ENCODE results near the gene TTLL8.

Gene TTLL8

GRCh38 chr22:50102946-50103345 is 44.8 kb upstream of the TTLL8 start:
- peak; percentile 55; the same call in 1 of the 2 replicates for TF ChIP-seq USF1 (IDR thresholded peaks at IDR 0.05)
- TF ChIP-seq MAX (IDR thresholded peaks at IDR 0.05): 0 out of 2 replicates have a peak, but pooled peaks have one; percentile 33
- no peak for TF ChIP-seq CEBPB (IDR thresholded peaks at IDR 0.05)
- TF ChIP-seq RAD21 (IDR thresholded peaks at IDR 0.05; ENCODE audit: low read depth): peak; percentile 8; the same call in 1 of the 2 replicates

- no peak for TF ChIP-seq REST (IDR thresholded peaks at IDR 0.05; ENCODE audit: low read depth)
- no peak for TF ChIP-seq TEAD4 (IDR thresholded peaks at IDR 0.05)
- TF ChIP-seq NFIC (IDR thresholded peaks at IDR 0.05): no peak
- no peak for TF ChIP-seq TCF12 (IDR thresholded peaks at IDR 0.05; ENCODE audit: low read depth)
- TF ChIP-seq YY1 (IDR thresholded peaks at IDR 0.05; ENCODE audit: low read depth): no peak
- TF ChIP-seq USF1 (IDR thresholded peaks at IDR 0.05): no peak
- no peak for TF ChIP-seq ZBTB7A (IDR thresholded peaks at IDR 0.05; ENCODE audit: low read depth)
These were observed 43.9 kb upstream of the TTLL8 start for GRCh38 chr22:50101870-50102565.

- TF ChIP-seq CEBPB (IDR thresholded peaks at IDR 0.05) (no peak), TEAD4 (IDR thresholded peaks at IDR 0.05) (no peak), TAF1 (IDR thresholded peaks at IDR 0.05; ENCODE audit: low read depth) (no peak), EGR1 (IDR thresholded peaks at IDR 0.05) (no peak), TCF12 (IDR thresholded peaks at IDR 0.05; ENCODE audit: low read depth) (no peak), NFIC (IDR thresholded peaks at IDR 0.05) (no peak), MAX (IDR thresholded peaks at IDR 0.05) (no peak), ZBTB7A (IDR thresholded peaks at IDR 0.05; ENCODE audit: low read depth) (no peak), EP300 (IDR thresholded peaks at IDR 0.05; ENCODE audit: borderline replicate concordance) (no peak), RAD21 (IDR thresholded peaks at IDR 0.05; ENCODE audit: low read depth) (no peak), YY1 (IDR thresholded peaks at IDR 0.05; ENCODE audit: low read depth) (no peak), CREB1 (IDR thresholded peaks at IDR 0.05; ENCODE audit: low read depth) (no peak), FOXM1 (IDR thresholded peaks at IDR 0.05; ENCODE audit: borderline replicate concordance, low read depth) (no peak), USF1 (IDR thresholded peaks at IDR 0.05) (no peak), REST (IDR thresholded peaks at IDR 0.05; ENCODE audit: low read depth) (no peak)
These were observed 40.0 kb upstream of the TTLL8 start for GRCh38 chr22:50098052-50098451.

- TF ChIP-seq MAX (IDR thresholded peaks at IDR 0.05) (no peak), YY1 (IDR thresholded peaks at IDR 0.05; ENCODE audit: low read depth) (no peak)
These were observed 34.2 kb upstream of the TTLL8 start for GRCh38 chr22:50092342-50092741.

- TF ChIP-seq CREB1 (IDR thresholded peaks at IDR 0.05; ENCODE audit: low read depth) (no peak), RAD21 (IDR thresholded peaks at IDR 0.05; ENCODE audit: low read depth) (no peak), NFIC (IDR thresholded peaks at IDR 0.05) (no peak), ZBTB7A (IDR thresholded peaks at IDR 0.05; ENCODE audit: low read depth) (no peak), FOXM1 (IDR thresholded peaks at IDR 0.05; ENCODE audit: borderline replicate concordance, low read depth) (no peak), YY1 (IDR thresholded peaks at IDR 0.05; ENCODE audit: low read depth) (no peak), CEBPB (IDR thresholded peaks at IDR 0.05) (no peak), TCF12 (IDR thresholded peaks at IDR 0.05; ENCODE audit: low read depth) (no peak)
These were observed 33.1 kb upstream of the TTLL8 start for GRCh38 chr22:50091092-50091768.

GRCh38 chr22:50090412-50090714 is 32.3 kb upstream of the TTLL8 start:
- no peak for TF ChIP-seq MAX (IDR thresholded peaks at IDR 0.05)
- no peak for TF ChIP-seq FOXM1 (IDR thresholded peaks at IDR 0.05; ENCODE audit: borderline replicate concordance, low read depth)
- TF ChIP-seq TEAD4 (IDR thresholded peaks at IDR 0.05): no peak
- no peak for TF ChIP-seq TCF12 (IDR thresholded peaks at IDR 0.05; ENCODE audit: low read depth)
- no peak for TF ChIP-seq TAF1 (IDR thresholded peaks at IDR 0.05; ENCODE audit: low read depth)
- no peak for TF ChIP-seq EGR1 (IDR thresholded peaks at IDR 0.05)
- no peak for TF ChIP-seq EP300 (IDR thresholded peaks at IDR 0.05; ENCODE audit: borderline replicate concordance)
- no peak for TF ChIP-seq YY1 (IDR thresholded peaks at IDR 0.05; ENCODE audit: low read depth)
- TF ChIP-seq USF1 (IDR thresholded peaks at IDR 0.05): no peak
- TF ChIP-seq NFIC (IDR thresholded peaks at IDR 0.05): no peak
- no peak for TF ChIP-seq CREB1 (IDR thresholded peaks at IDR 0.05; ENCODE audit: low read depth)
- TF ChIP-seq REST (IDR thresholded peaks at IDR 0.05; ENCODE audit: low read depth): no peak
- no peak for TF ChIP-seq ZBTB7A (IDR thresholded peaks at IDR 0.05; ENCODE audit: low read depth)
- TF ChIP-seq RAD21 (IDR thresholded peaks at IDR 0.05; ENCODE audit: low read depth): no peak
- no peak for TF ChIP-seq CEBPB (IDR thresholded peaks at IDR 0.05)
